HepG2 (cell line): ENCODE measurements around the gene ASGR1. TPM values are rescaled to one million over a fixed set of nuclear protein-coding genes. Genes with fewer than 3 reads are reported as not detected.

Experiments used
- ARID4A ChIP-seq: sonication (generic); formaldehyde crosslinking; IDR thresholded peaks from 2 replicates; pipeline ENCODE4 v1.5.0; 2020; ENCODE audit warnings: mild to moderate bottlenecking, missing genetic modification reagents, borderline replicate concordance
- BATF2 ChIP-seq: sonication (generic); formaldehyde crosslinking; IDR thresholded peaks from 2 replicates; pipeline ENCODE4 v1.8.0; 2022; ENCODE audit warnings: mild to moderate bottlenecking, missing genetic modification reagents, moderate library complexity
- CBX5 ChIP-seq: sonication (generic); formaldehyde crosslinking; IDR thresholded peaks from 2 replicates; pipeline ENCODE4 v1.4.0; 2020; ENCODE audit warnings: missing genetic modification reagents, borderline replicate concordance
- FOXP1 ChIP-seq, 2 experiments: fragments of 450-650 bp in 1 of 2; IDR thresholded peaks; 2 replicates each; pipeline ENCODE4 v1.6.1; 2017 to 2018; ENCODE audit warnings: antibody characterized with exemption in 1 of 2
- KAT7 ChIP-seq: IDR thresholded peaks from 2 replicates; pipeline ENCODE4 v1.6.1; 2018; ENCODE audit warnings: borderline replicate concordance, missing compliant biosample characterization
- MEF2D ChIP-seq: sonication (generic); formaldehyde crosslinking; IDR thresholded peaks from 2 replicates; pipeline ENCODE4 v1.5.1; 2020; ENCODE audit warnings: mild to moderate bottlenecking, missing genetic modification reagents
- MLXIP ChIP-seq: sonication (generic); formaldehyde crosslinking; IDR thresholded peaks from 2 replicates; pipeline ENCODE4 v1.9.0; 2021; ENCODE audit warnings: missing genetic modification reagents, borderline replicate concordance
- MXD1 ChIP-seq: sonication (generic); formaldehyde crosslinking; IDR thresholded peaks from 2 replicates; pipeline ENCODE4 v1.4.0; 2020; ENCODE audit warnings: mild to moderate bottlenecking, missing genetic modification reagents
- NCOA2 ChIP-seq: sonication (generic); formaldehyde crosslinking; IDR thresholded peaks from 2 replicates; pipeline ENCODE4 v1.8.0; 2022; ENCODE audit warnings: inconsistent platforms
- SOX5 ChIP-seq: IDR thresholded peaks from 2 replicates; pipeline ENCODE4 v1.6.1; 2016; ENCODE audit warnings: borderline replicate concordance
- U2AF1 ChIP-seq: fragments of 200-400 bp; formaldehyde crosslinking; optimal IDR thresholded peaks from 2 replicates; pipeline ENCODE3; 2017; ENCODE audit warnings: mild to moderate bottlenecking, low read depth, low read length
- ZBTB3 ChIP-seq: sonication (generic); formaldehyde crosslinking; IDR thresholded peaks from 2 replicates; pipeline ENCODE4 v1.4.0; 2020; ENCODE audit warnings: low read depth, mild to moderate bottlenecking, moderate library complexity, missing genetic modification reagents, borderline replicate concordance
- ZNF205 ChIP-seq: IDR thresholded peaks from 2 replicates; pipeline ENCODE4 v1.6.1; 2018; ENCODE audit warnings: missing biosample characterization, missing genetic modification reagents
- ZNF350 ChIP-seq: sonication (generic); formaldehyde crosslinking; IDR thresholded peaks from 2 replicates; pipeline ENCODE4 v1.4.0; 2020; ENCODE audit warnings: mild to moderate bottlenecking, low read depth, missing genetic modification reagents, borderline replicate concordance
- ZNF362 ChIP-seq: sonication (generic); formaldehyde crosslinking; IDR thresholded peaks from 2 replicates; pipeline ENCODE4 v1.4.0; 2020; ENCODE audit warnings: missing genetic modification reagents, mild to moderate bottlenecking, borderline replicate concordance
- ZNF441 ChIP-seq: sonication (generic); formaldehyde crosslinking; IDR thresholded peaks from 2 replicates; pipeline ENCODE4 v1.7.0; 2021; ENCODE audit warnings: missing genetic modification reagents, borderline replicate concordance
- ZNF615 ChIP-seq: sonication (generic); formaldehyde crosslinking; IDR thresholded peaks from 2 replicates; pipeline ENCODE4 v1.5.0; 2020; ENCODE audit warnings: mild to moderate bottlenecking, missing genetic modification reagents, borderline replicate concordance
- polyA plus RNA-seq, 8 experiments: library from polyadenylated mRNA; depleted of rRNA in 3 of 8; stranded (reverse) in 7 of 8; unstranded in 1 of 8; fragments of >200 nt; fragmentation: Illumina TruSeq in 4 of 8; extraction: Trizol in 4 of 8; gene quantifications; 2 replicates each; pipeline versions ENCODE4 v1.2.1 to v1.2.3, GENCODE V29; 2011 to 2016; ENCODE audit warnings: low read depth in 4 of 8, missing spikeins in 1 of 8, mixed read lengths in 1 of 8; ENCODE audit not compliant: insufficient read depth in 1 of 8
- total RNA-seq, 5 experiments: library from RNA; depleted of rRNA; stranded (reverse); fragments of >200 nt; fragmentation: Illumina TruSeq; extraction: Trizol; gene quantifications; 2 replicates each; pipeline ENCODE4 v1.2.3, GENCODE V29; 2016; ENCODE audit warnings: low read depth in 1 of 5

ASGR1 gene
- total and polyA plus RNA-seq, 2 of the 13 experiments (the other 11 are each of a cell fraction or from before 2014, with no cell fraction given) = 353 to 796 TPM

- peak; percentile 63; the same call in 1 of the 2 replicates for TF ChIP-seq BATF2 (CRISPR knock-in tag)
- TF ChIP-seq ZNF441 = no peak; the same call in 1 of the 2 replicates
- TF ChIP-seq KAT7 (CRISPR knock-in tag) = peak; percentile 43; the same call in 1 of the 2 replicates
- TF ChIP-seq MXD1 (CRISPR knock-in tag) = no peak
- TF ChIP-seq MEF2D (CRISPR knock-in tag) = peak; percentile 14; the same call in 1 of the 2 replicates
- TF ChIP-seq CBX5 (CRISPR knock-in tag) = no peak
- no peak; the same call in none of the 2 replicates for TF ChIP-seq ZNF350 (CRISPR knock-in tag)
- no peak for TF ChIP-seq ZNF615 (CRISPR knock-in tag)
- TF ChIP-seq ARID4A (CRISPR knock-in tag) = peak; percentile 87
- TF ChIP-seq ZNF362 (CRISPR knock-in tag) = no peak
- TF ChIP-seq NCOA2 (CRISPR knock-in tag) = peak; percentile 21; the same call in 1 of the 2 replicates
- no peak for TF ChIP-seq MLXIP (CRISPR knock-in tag)
- TF ChIP-seq ZBTB3 (CRISPR knock-in tag) = no peak
- TF ChIP-seq U2AF1 = no peak
- no peak for TF ChIP-seq FOXP1 (IDR thresholded peaks at IDR 0.05)
- no peak for TF ChIP-seq FOXP1 (CRISPR knock-in tag; IDR thresholded peaks at IDR 0.05)
- peak; percentile 12; the same call in 1 of the 2 replicates for TF ChIP-seq ZNF205 (CRISPR knock-in tag)
- no peak for TF ChIP-seq SOX5
Observed at GRCh38 chr17:7219812-7220592, 40.8 kb upstream of the ASGR1 start, which contains the start of the genes ACADVL and DLG4 (continued).
